LNCaP clone FGC (cell line): Measurements from ENCODE around the gene AHR.

Experiments used
- DNase-seq: peaks from one replicate; pipeline ENCODE4 v3.0.0-alpha.2; 2011; ENCODE audit warnings: low read depth
- H3K4me3 ChIP-seq: 2 replicates; pipeline ENCODE4 v1.5.1; 2011; ENCODE audit warnings: mild to moderate bottlenecking, low read depth, low read length, control low read depth
- TF ChIP-seq, protein P1 (sequence below): IDR thresholded peaks from 2 replicates; pipeline ENCODE4 v1.5.1; 2012; ENCODE audit warnings: mild to moderate bottlenecking; ENCODE audit not compliant: control insufficient read depth, insufficient read depth; ENCODE audit errors: extremely low read depth

The AHR gene

GRCh38 chr7:17297243-17297642 is 1.2 kb upstream of the AHR start:
- TF ChIP-seq, protein P1, sequence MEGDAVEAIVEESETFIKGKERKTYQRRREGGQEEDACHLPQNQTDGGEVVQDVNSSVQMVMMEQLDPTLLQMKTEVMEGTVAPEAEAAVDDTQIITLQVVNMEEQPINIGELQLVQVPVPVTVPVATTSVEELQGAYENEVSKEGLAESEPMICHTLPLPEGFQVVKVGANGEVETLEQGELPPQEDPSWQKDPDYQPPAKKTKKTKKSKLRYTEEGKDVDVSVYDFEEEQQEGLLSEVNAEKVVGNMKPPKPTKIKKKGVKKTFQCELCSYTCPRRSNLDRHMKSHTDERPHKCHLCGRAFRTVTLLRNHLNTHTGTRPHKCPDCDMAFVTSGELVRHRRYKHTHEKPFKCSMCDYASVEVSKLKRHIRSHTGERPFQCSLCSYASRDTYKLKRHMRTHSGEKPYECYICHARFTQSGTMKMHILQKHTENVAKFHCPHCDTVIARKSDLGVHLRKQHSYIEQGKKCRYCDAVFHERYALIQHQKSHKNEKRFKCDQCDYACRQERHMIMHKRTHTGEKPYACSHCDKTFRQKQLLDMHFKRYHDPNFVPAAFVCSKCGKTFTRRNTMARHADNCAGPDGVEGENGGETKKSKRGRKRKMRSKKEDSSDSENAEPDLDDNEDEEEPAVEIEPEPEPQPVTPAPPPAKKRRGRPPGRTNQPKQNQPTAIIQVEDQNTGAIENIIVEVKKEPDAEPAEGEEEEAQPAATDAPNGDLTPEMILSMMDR, result no peak
- H3K4me3 ChIP-seq, result no peak overlapping the region
- no peak for DNase-seq

- H3K4me3 ChIP-seq, result peak overlapping the region; percentile 59
- TF ChIP-seq, protein P1, result no peak
- DNase-seq, result no peak
Measured at GRCh38 chr7:17298840-17299482, 509 bp downstream of the AHR start.

DNA sequence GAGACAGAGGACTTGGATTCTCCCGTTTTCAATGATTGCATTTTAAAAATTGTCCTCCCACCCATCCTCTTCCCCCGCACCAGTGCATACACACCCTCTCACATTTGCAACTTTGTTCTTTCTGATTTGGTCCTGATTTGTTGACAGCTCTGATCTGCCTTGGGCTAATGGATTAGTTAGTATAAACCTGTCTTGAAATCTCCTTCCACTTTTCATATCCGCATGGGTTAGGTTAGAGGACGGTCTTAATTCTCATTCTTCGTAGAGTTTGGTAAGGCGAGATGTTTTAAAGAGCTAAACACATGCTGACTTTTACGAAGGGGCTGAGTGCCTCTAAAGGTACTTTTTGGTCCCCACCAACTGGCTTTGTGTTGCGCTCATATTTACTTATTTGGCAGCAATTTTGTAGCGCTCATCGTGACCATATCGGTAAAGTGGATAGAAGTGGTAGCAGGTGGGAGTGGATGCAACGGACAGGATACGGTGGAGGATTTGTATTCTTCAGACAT is 1.1 kb downstream of the AHR start:
- H3K4me3 ChIP-seq, result peak overlapping the region; percentile 59
- no peak for DNase-seq
- TF ChIP-seq, protein P1, result no peak

GRCh38 chr7:17300012-17300411 is 1.6 kb downstream of the AHR start:
- TF ChIP-seq, protein P1, result no peak
- no peak for DNase-seq
- no peak overlapping the region for H3K4me3 ChIP-seq

- TF ChIP-seq, protein P1, result no peak
- H3K4me3 ChIP-seq, result no peak overlapping the region
Measured at GRCh38 chr7:17300437-17300836, 2.0 kb downstream of the AHR start.

DNA sequence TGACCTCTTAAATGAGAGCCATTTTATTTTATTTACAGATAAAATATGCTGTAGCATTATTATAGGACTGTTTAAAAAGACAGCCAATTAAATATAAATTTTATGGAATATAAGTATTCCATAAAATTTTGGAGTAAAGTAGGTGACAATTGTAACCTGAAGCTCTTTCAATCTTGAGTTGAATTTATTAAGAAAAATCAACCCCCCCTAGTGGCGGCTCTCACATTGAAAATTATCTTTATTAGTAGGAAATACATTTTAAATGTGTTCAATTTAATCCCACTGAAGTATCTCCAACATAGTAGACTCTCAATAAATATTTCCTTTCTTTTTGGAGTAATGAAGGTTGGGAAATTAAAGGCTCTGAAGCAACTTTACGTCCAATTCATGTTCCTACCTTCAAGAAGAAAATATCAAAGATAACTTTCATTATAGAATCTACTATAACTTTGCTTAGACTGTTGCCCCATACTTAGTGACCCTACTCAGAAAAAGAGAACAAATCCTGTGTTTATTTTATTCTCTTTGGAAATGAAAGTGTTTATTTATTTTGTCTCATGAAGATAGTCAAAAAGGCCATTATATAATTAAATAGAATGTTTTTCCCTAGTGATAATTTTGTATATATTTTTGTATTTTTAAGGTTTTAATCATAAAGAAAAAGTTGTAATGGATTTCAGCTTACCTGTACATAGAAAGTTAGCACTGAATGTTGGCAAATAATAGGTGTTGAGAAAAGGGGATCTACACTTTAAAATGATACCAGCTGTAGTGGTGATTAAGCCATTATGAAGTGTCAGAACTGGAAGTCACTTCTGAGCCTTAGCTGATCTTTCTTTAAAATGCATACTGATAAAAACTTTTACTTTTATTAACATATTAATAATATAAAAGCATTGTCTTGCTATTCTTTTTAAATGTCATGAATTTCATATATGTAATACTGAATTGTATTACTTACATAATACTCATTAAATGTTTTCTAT is 3.3 kb downstream of the AHR start:
- H3K4me3 ChIP-seq, result no peak overlapping the region
- DNase-seq, result no peak
- TF ChIP-seq, protein P1, result peak; percentile 38

More at GRCh38 chr7:17300437-17300836, 2.0 kb downstream of the AHR start:
- no peak for DNase-seq
